AG04450 (cell line): ENCODE results near the gene MEF2C. TPM values are rescaled to one million over a fixed set of nuclear protein-coding genes. Genes with fewer than 3 reads are reported as not detected.

ENCODE experiments used
- CTCF ChIA-PET: fragments of 300-600, 350-600 bp; formaldehyde crosslinking; extraction: SDS; loops from one replicate; lab custom pipeline; 2022; ENCODE audit warnings: antibody characterized with exemption, inconsistent platforms; lab: Charles Lee
- POLR2A ChIA-PET: fragments of 350-600 bp; formaldehyde crosslinking; extraction: SDS; loops from one replicate; lab custom pipeline; 2021; ENCODE audit warnings: antibody characterized with exemption, inconsistent platforms; lab: Yijun Ruan, JAX
- DNase-seq: peaks from one replicate; pipeline ENCODE4 v3.0.0-alpha.2; 2011; ENCODE audit warnings: low read depth, low spot score
- H3K27ac ChIP-seq: one replicate; pipeline ENCODE4 v1.5.1; 2012; ENCODE audit warnings: low read depth, low read length, control low read depth
- H3K27me3 ChIP-seq: one replicate; pipeline ENCODE4 v1.6.0; 2012; ENCODE audit warnings: low read length; ENCODE audit not compliant: control insufficient read depth, insufficient read depth
- H3K4me3 ChIP-seq: 2 replicates; pipeline ENCODE4 v1.5.1; 2011; ENCODE audit warnings: mild to moderate bottlenecking, low read depth, low read length, control low read depth
- H3K9me3 ChIP-seq: 2 replicates; pipeline ENCODE4 v1.5.1; 2012; ENCODE audit warnings: low read length; ENCODE audit not compliant: control insufficient read depth, insufficient read depth
- polyA plus RNA-seq: library from polyadenylated mRNA; depleted of rRNA; stranded (reverse); fragments of >200 nt; gene quantifications from 2 replicates; pipeline ENCODE4 v1.2.3, GENCODE V29; 2011
- TF ChIP-seq, protein P1 (sequence below): IDR thresholded peaks from 2 replicates; pipeline ENCODE4 v1.5.1; 2011; ENCODE audit warnings: low read depth, low read length, control low read depth, inconsistent platforms

Gene MEF2C
- polyA plus RNA-seq, 1 experiment: 3.9 TPM

DNA sequence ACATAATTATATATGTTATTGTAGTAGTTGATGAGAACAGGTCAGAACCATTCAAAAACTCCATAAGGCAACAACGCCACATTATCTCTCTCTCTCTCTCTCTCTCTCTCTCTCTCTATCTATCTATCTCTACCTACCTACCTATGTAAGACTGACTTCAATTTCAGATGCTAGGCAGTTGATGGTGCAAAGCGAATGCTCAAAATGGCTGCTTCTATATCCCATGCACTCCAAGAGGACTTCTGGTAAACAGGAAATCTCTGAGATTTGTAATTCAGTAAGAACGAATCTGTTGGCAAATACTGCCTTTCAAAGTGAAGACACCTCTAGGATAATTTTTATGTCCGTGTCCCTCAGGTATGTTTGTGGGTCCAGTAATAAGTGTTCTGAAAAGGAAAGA lies 43.7 kb downstream of the MEF2C start:
- TF ChIP-seq, protein P1, sequence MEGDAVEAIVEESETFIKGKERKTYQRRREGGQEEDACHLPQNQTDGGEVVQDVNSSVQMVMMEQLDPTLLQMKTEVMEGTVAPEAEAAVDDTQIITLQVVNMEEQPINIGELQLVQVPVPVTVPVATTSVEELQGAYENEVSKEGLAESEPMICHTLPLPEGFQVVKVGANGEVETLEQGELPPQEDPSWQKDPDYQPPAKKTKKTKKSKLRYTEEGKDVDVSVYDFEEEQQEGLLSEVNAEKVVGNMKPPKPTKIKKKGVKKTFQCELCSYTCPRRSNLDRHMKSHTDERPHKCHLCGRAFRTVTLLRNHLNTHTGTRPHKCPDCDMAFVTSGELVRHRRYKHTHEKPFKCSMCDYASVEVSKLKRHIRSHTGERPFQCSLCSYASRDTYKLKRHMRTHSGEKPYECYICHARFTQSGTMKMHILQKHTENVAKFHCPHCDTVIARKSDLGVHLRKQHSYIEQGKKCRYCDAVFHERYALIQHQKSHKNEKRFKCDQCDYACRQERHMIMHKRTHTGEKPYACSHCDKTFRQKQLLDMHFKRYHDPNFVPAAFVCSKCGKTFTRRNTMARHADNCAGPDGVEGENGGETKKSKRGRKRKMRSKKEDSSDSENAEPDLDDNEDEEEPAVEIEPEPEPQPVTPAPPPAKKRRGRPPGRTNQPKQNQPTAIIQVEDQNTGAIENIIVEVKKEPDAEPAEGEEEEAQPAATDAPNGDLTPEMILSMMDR: no peak
- no peak overlapping the region for H3K4me3 ChIP-seq
- ChIA-PET POLR2A (no interaction called here), CTCF (no interaction called here)
- no peaks in the 10 kb centered on the region for H3K9me3 ChIP-seq
- no peak for DNase-seq
- H3K27ac ChIP-seq: no peak overlapping the region
- H3K27me3 ChIP-seq: no peaks in the 10 kb centered on the region

DNA sequence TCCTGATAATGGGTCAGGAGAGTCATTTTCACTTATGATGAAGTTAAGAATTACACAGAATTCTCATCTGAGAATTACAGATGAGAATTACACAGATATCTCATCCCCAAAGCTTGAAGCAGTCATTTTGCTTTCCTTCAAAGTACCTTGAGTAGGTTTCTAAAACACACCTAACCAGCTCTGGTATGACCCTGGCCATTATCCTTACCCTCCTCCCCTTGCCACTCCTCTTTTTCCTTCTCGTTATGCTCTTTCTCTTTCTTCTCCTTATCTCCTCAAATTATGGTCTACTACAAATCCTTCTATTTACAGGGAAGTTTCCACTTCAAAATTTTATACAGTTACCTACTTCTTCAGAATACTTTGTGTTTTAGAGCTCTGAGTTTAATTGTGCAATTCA lies 44.5 kb downstream of the MEF2C start:
- POLR2A ChIA-PET: no interaction called here

DNA sequence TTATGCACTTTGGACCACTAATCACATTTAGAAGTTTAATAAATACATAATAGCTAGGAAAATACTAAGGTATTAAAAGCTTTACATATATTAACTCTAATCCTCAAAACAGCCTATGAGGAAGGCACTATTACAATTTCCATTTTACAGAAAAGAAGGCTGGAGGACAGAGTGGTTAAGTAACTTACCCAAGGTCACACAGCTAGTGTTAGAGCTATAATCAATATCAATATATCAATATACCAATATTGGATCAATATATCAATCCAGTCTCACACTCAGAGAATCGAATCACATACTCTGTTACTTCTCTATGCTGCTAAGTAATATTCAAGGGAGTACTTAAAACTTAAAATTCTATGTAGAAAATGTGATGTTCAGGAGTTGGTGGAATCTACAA lies 45.2 kb downstream of the MEF2C start:
- TF ChIP-seq, protein P1: no peak
- ChIA-PET POLR2A (no interaction called here), CTCF (no interaction called here)
- Histone ChIP-seq H3K27me3 (no peaks in the 10 kb centered on the region), H3K27ac (no peak overlapping the region), H3K9me3 (no peaks in the 10 kb centered on the region), H3K4me3 (no peak overlapping the region)
- no peak for DNase-seq

More for the DNA sequence above, 44.5 kb downstream of the MEF2C start:
- H3K9me3 ChIP-seq: no peaks in the 10 kb centered on the region
- no peak for DNase-seq
- H3K27me3 ChIP-seq: no peaks in the 10 kb centered on the region
- TF ChIP-seq, protein P1: no peak
- CTCF ChIA-PET: no interaction called here
- no peak overlapping the region for H3K4me3 ChIP-seq
- no peak overlapping the region for H3K27ac ChIP-seq

DNA sequence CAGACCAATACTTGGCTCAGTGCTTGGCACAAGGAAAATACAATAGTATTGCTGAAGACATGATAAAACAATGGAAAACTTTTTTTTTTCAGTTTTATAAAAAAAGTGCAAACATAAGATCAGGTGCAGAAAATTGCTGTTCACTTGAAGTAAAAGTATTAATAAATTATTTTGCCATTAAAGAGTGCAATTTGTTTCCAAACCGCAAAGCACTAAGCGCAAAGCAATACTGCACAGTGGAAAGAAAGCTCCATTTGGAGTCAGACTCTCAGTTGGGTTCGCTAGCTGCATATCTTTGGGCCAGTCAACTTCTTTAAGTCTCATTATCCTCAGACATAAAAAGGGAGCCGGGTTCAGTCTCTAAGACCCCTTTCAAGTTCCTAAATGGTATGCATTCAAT lies 45.8 kb downstream of the MEF2C start:
- ChIA-PET CTCF (interaction anchor here (1.2 kb wide), 1 partner anchor 147 kb away, joined by 16 read pairs; no protein-coding TSS in a partner anchor), POLR2A (no interaction called here)
- no peak for DNase-seq
- TF ChIP-seq, protein P1: no peak
- Histone ChIP-seq H3K9me3 (no peaks in the 10 kb centered on the region), H3K27ac (no peak overlapping the region), H3K4me3 (no peak overlapping the region), H3K27me3 (no peaks in the 10 kb centered on the region)

DNA sequence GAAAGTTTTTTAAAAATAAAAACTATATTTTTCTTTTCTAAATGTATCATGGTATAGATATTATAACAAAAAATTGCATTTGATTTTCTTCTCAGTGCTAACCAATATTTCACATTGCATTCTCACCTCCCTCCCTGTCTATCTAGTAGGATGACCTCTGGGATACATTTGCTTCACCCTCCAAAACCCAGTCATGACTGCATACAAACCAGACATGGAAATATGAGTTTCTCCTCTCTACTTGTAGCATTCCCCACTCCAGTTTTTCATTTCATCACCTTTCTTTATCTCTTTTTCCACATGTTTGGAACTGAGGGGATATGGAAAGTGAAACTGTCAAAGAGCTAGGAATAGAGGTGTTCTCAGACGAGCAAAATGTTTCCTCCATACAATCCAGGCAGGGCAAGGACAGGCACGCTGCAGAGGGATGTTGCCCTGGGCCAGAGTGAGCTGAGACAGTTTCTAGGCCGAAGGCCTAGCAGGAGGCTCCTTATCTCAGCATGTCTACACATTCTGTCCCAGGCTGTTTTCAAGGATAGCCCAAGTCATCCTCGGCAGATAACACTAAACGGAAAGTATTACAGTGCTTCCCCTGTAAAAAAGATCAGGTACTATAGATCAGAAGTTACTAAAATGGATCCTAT lies 46.7 kb downstream of the MEF2C start:
- POLR2A ChIA-PET: no interaction called here
- no peak for DNase-seq
- TF ChIP-seq, protein P1: no peak
- Histone ChIP-seq H3K27ac (no peak overlapping the region), H3K9me3 (no peaks in the 10 kb centered on the region), H3K27me3 (no peaks in the 10 kb centered on the region), H3K4me3 (no peak overlapping the region)
- CTCF ChIA-PET: interaction anchor here (0.6 to 1.2 kb wide), 2 partner anchors 146 to 1107 kb away, joined by 4 to 16 read pairs; no protein-coding TSS in a partner anchor
